CD4-positive, alpha-beta T cell (primary cell): ENCODE data around the gene C1orf198. TPM values are rescaled to one million over a fixed set of nuclear protein-coding genes. Genes with fewer than 3 reads are reported as not detected.

Source experiments
- ATAC-seq: fragments of 200-7000 bp; cut with Tn5 transposase; one replicate; pipeline ENCODE4 v1.10.0; 2022; ENCODE audit warnings: mild to moderate bottlenecking; ENCODE audit not compliant: poor library complexity
- CTCF ChIA-PET: fragments of 350-600 bp; sonication (Branson Sonifier 250); formaldehyde crosslinking; loops from one replicate; lab custom pipeline; 2021; ENCODE audit warnings: antibody characterized with exemption, inconsistent platforms; lab: Charles Lee
- POLR2A ChIA-PET: fragments of 350-600 bp; sonication (Branson Sonifier 250); formaldehyde crosslinking; loops from one replicate; lab custom pipeline; 2021; ENCODE audit warnings: antibody characterized with exemption, inconsistent platforms; lab: Charles Lee
- DNase-seq, 14 experiments: peaks; one replicate each; pipeline ENCODE4 v3.0.0-alpha.2; 2013 to 2020; ENCODE audit warnings: mixed read lengths in 2 of 14
- H3K27ac ChIP-seq, 2 donors: one replicate each; pipeline versions ENCODE4 v1.5.1 to v1.7.0; 2013; ENCODE audit warnings: low read length in 2 of 2, low read depth in 1 of 2, mild to moderate bottlenecking in 1 of 2
- H3K27me3 ChIP-seq, 2 experiments: 1 replicate in 1 of 2; 2 replicates in 1 of 2; pipeline versions ENCODE4 v1.6.1 to v1.7.0; 2013; ENCODE audit warnings: low read length in 2 of 2, control low read depth in 1 of 2, mild to moderate bottlenecking in 1 of 2, moderate library complexity in 1 of 2; ENCODE audit not compliant: insufficient read depth in 2 of 2, control insufficient read depth in 1 of 2
- H3K36me3 ChIP-seq: one replicate; pipeline ENCODE4 v1.6.1; 2013; ENCODE audit warnings: low read length, control low read depth; ENCODE audit not compliant: insufficient read depth
- H3K4me1 ChIP-seq: one replicate; pipeline ENCODE4 v1.6.1; 2013; ENCODE audit warnings: low read length, control low read depth; ENCODE audit not compliant: insufficient read depth
- H3K4me3 ChIP-seq: one replicate; pipeline ENCODE4 v1.5.1; 2013; ENCODE audit warnings: mild to moderate bottlenecking, low read length, moderate library complexity
- H3K9me3 ChIP-seq, 2 experiments: 1 replicate in 1 of 2; 2 replicates in 1 of 2; pipeline versions ENCODE4 v1.6.1 to v1.7.0; 2013; ENCODE audit warnings: low read length in 2 of 2, mild to moderate bottlenecking in 2 of 2, control low read depth in 1 of 2, moderate library complexity in 1 of 2; ENCODE audit not compliant: control insufficient read depth in 1 of 2, insufficient read depth in 1 of 2
- H3K27ac Mint-ChIP-seq: one replicate; pipeline ENCODE4 v1.8.0; 2020; ENCODE audit warnings: mixed read lengths
- H3K27me3 Mint-ChIP-seq: one replicate; pipeline ENCODE4 v1.8.0; 2021; ENCODE audit warnings: mixed read lengths
- H3K36me3 Mint-ChIP-seq: one replicate; pipeline ENCODE4 v1.8.0; 2021; ENCODE audit warnings: low read depth, mixed read lengths
- H3K4me1 Mint-ChIP-seq: one replicate; pipeline ENCODE4 v1.8.0; 2021; ENCODE audit warnings: low read depth, mixed read lengths
- H3K4me3 Mint-ChIP-seq: one replicate; pipeline ENCODE4 v1.8.0; 2020; ENCODE audit warnings: mild to moderate bottlenecking, mixed read lengths
- H3K9me3 Mint-ChIP-seq: one replicate; pipeline ENCODE4 v1.8.0; 2020; ENCODE audit warnings: mixed read lengths
- intact Hi-C, 2 experiments: fragments of 100-400 bp; cut with DNase I in 1 of 2; cut with micrococcal nuclease in 1 of 2; formaldehyde crosslinking; loops; one replicate each; pipeline versions ENCODE4 v1.15.1 to v1.9.0; 2023 to 2025; cut with DNase I, micrococcal nuclease
- total RNA-seq, 174 experiments: library from RNA in 2 of 174; stranded (reverse) in 2 of 174; gene quantifications; one replicate each; pipeline ENCODE4 v1.2.3 and lab custom pipeline; 2021 to 2026
- TF ChIP-seq, protein P1 (sequence below): fragments of 200-600 bp; IDR thresholded peaks from one replicate; pipeline ENCODE4 v1.8.0; 2022; ENCODE audit warnings: antibody characterized with exemption, mild to moderate bottlenecking

Gene C1orf198
- total RNA-seq, 2 experiments from 2014 or later = 2.2 TPM

DNA sequence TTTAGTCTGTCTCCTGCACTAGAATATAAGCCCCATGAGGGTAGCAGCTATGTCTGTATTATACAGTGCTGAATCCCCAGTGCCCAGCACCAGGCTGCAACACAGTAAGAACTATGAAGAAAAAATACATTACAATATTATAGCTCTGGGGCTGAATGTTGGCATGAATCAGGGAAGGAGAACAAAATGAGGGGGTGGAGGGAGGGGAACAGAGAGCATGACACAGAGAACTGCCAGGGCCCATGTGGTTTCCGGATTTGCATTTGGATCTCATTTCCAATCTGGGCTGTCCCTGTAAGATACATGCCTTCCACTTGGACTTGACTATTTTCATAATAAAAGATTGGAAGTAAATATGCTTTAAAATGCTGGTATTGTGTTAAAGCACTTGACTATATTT lies 35.8 kb downstream of the C1orf198 start:
- no peak overlapping the region for H3K27ac Mint-ChIP-seq
- TF ChIP-seq, protein P1, sequence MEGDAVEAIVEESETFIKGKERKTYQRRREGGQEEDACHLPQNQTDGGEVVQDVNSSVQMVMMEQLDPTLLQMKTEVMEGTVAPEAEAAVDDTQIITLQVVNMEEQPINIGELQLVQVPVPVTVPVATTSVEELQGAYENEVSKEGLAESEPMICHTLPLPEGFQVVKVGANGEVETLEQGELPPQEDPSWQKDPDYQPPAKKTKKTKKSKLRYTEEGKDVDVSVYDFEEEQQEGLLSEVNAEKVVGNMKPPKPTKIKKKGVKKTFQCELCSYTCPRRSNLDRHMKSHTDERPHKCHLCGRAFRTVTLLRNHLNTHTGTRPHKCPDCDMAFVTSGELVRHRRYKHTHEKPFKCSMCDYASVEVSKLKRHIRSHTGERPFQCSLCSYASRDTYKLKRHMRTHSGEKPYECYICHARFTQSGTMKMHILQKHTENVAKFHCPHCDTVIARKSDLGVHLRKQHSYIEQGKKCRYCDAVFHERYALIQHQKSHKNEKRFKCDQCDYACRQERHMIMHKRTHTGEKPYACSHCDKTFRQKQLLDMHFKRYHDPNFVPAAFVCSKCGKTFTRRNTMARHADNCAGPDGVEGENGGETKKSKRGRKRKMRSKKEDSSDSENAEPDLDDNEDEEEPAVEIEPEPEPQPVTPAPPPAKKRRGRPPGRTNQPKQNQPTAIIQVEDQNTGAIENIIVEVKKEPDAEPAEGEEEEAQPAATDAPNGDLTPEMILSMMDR = no peak
- no peaks in the 10 kb centered on the region for H3K27me3 ChIP-seq
- ATAC-seq (no peak), DNase-seq (no peak)
- no peaks in the 10 kb centered on the region for H3K4me1 ChIP-seq
- CTCF ChIA-PET = no interaction called here
- H3K27me3 Mint-ChIP-seq = peaks cover 1% of the 10 kb centered on the region
- H3K4me3 ChIP-seq = no peak overlapping the region
- H3K4me3 Mint-ChIP-seq = no peak overlapping the region
- intact Hi-C loops = no loop called here
- H3K4me1 Mint-ChIP-seq = no peaks in the 10 kb centered on the region
- no peaks in the 10 kb centered on the region for H3K36me3 Mint-ChIP-seq
- H3K9me3 ChIP-seq = peaks cover 0 to 5% of the 10 kb centered on the region in 2 experiments
- H3K9me3 Mint-ChIP-seq = peaks cover 6% of the 10 kb centered on the region
- no peak overlapping the region for H3K27ac ChIP-seq
- H3K36me3 ChIP-seq = no peaks in the 10 kb centered on the region
- POLR2A ChIA-PET = no interaction called here

DNA sequence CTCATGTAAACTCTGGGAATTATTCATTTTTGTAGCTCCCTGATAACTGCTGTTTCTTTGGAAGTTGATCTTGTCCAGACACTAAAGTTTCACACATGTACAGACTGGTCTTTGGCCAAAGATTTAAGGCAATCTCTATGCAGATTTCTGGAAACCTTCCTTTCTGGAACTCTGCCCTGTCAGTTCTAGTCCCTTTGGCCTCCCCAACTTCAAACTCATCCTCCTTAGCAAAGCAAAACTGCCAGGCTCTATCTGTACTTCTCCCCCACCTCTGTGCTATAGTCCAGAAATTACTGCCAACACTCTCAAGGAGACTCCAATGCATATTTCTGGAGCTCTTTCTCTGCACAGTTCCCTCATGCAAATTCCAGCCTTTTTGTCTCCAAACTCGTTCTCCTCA lies 36.5 kb downstream of the C1orf198 start:
- Histone ChIP-seq H3K4me3 (no peak overlapping the region), H3K9me3 (peaks cover 0 to 5% of the 10 kb centered on the region in 2 experiments), H3K27ac (no peak overlapping the region), H3K27me3 (no peaks in the 10 kb centered on the region), H3K4me1 (no peaks in the 10 kb centered on the region), H3K36me3 (no peaks in the 10 kb centered on the region)
- Mint-ChIP-seq H3K36me3 (no peaks in the 10 kb centered on the region), H3K4me1 (no peaks in the 10 kb centered on the region), H3K27me3 (peaks cover 4% of the 10 kb centered on the region), H3K27ac (no peak overlapping the region), H3K9me3 (peaks cover 6% of the 10 kb centered on the region), H3K4me3 (no peak overlapping the region)
- ChIA-PET CTCF (no interaction called here), POLR2A (no interaction called here)
- ATAC-seq (no peak), DNase-seq (no peak)
- TF ChIP-seq, protein P1 = no peak
- intact Hi-C loops = no loop called here

DNA sequence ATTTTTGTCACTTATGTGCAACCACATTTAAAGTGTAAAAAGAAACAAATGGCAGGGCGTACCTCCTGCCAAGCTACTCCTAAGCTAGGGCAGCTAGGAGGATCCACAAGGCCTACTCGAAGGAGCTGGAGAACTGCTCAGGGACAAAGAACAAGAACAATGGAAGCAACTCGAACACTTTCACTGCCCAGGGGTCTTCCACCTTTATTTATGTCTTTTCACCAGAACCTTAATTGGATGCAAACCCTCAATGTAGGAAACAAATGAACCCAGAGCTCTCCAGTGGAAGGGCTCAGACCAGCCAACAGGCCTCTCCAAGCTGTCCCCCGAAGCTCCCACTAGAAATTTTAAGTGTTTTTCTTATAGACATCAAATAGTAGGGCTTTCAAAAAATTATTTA lies 39.9 kb downstream of the C1orf198 start:
- no peak overlapping the region for H3K27ac Mint-ChIP-seq
- no peaks in the 10 kb centered on the region for H3K36me3 Mint-ChIP-seq
- H3K4me1 ChIP-seq = no peaks in the 10 kb centered on the region
- intact Hi-C loops = no loop called here
- peaks cover 4% of the 10 kb centered on the region for H3K27me3 Mint-ChIP-seq
- no peak for DNase-seq
- peaks cover 0 to 5% of the 10 kb centered on the region in 2 experiments for H3K9me3 ChIP-seq
- no peaks in the 10 kb centered on the region for H3K36me3 ChIP-seq
- H3K4me1 Mint-ChIP-seq = no peaks in the 10 kb centered on the region
- ChIA-PET POLR2A (no interaction called here), CTCF (no interaction called here)
- TF ChIP-seq, protein P1 = no peak
- H3K27me3 ChIP-seq = no peaks in the 10 kb centered on the region
- H3K27ac ChIP-seq = no peak overlapping the region
- H3K4me3 Mint-ChIP-seq = no peak overlapping the region
- H3K9me3 Mint-ChIP-seq = peaks cover 6% of the 10 kb centered on the region
- no peak overlapping the region for H3K4me3 ChIP-seq
- no peak for ATAC-seq
